Parathyroid adenoma (tissue), 2 donors: ENCODE data around the gene DDX59.
A peak's percentile ranks its signal among the peaks of the same experiment; 100 is the strongest.

Source experiments
- H2AFZ ChIP-seq: fragments of 300-600 bp; sonication (generic); one replicate; pipeline ENCODE4 v1.7.0; 2017; ENCODE audit warnings: antibody characterized with exemption, mild to moderate bottlenecking
- H3K27ac ChIP-seq: fragments of 300-600 bp; sonication (generic); one replicate; pipeline ENCODE4 v1.7.0; 2017
- H3K27me3 ChIP-seq: fragments of 300-600 bp; sonication (generic); one replicate; pipeline ENCODE4 v1.7.0; 2017; ENCODE audit warnings: low read length; ENCODE audit not compliant: control insufficient read depth, insufficient read depth
- H3K36me3 ChIP-seq: fragments of 300-600 bp; sonication (generic); one replicate; pipeline ENCODE4 v1.7.0; 2017; ENCODE audit warnings: low read length; ENCODE audit not compliant: control insufficient read depth, insufficient read depth
- H3K4me1 ChIP-seq: fragments of 300-600 bp; sonication (generic); one replicate; pipeline ENCODE4 v1.7.0; 2017; ENCODE audit warnings: control low read depth
- H3K4me2 ChIP-seq: fragments of 300-600 bp; sonication (generic); one replicate; pipeline ENCODE4 v1.7.0; 2017; ENCODE audit warnings: low read length
- H3K4me3 ChIP-seq: fragments of 300-600 bp; sonication (generic); one replicate; pipeline ENCODE4 v1.7.0; 2017; ENCODE audit warnings: low read depth, low read length
- H3K79me2 ChIP-seq: fragments of 300-600 bp; sonication (generic); one replicate; pipeline ENCODE4 v1.7.0; 2017; ENCODE audit warnings: control low read depth
- H3K9ac ChIP-seq: fragments of 300-600 bp; sonication (generic); one replicate; pipeline ENCODE4 v1.7.0; 2017; ENCODE audit warnings: mild to moderate bottlenecking
- H3K9me3 ChIP-seq: fragments of 300-600 bp; sonication (generic); one replicate; pipeline ENCODE4 v1.7.0; 2017; ENCODE audit warnings: low read length; ENCODE audit not compliant: control insufficient read depth
- CTCF ChIP-seq: fragments of 300-600 bp; sonication (generic); IDR thresholded peaks from one replicate; pipeline ENCODE4 v1.7.0; 2017; ENCODE audit warnings: antibody characterized with exemption, mild to moderate bottlenecking
- donor health status: primary hyperparathyroidism.

DDX59 gene

GRCh38 chr1:200620273-200621131 is 49.2 kb downstream of the DDX59 start, which contains the start of gene KIF14:
TSS of gene KIF14 (minus strand) at chr1:200620751. CDS start at chr1:200618723, 2,028 bp downstream.
- no peak for TF ChIP-seq CTCF
- no peaks in the 10 kb centered on the region for H3K79me2 ChIP-seq
- H3K27me3 ChIP-seq, result no peaks in the 10 kb centered on the region
- no peaks in the 10 kb centered on the region for H3K36me3 ChIP-seq
- peak within 1 kb of the TSS; percentile 24 for H3K27ac ChIP-seq
- no peak within 1 kb of the TSS for H3K9ac ChIP-seq
- peak within 1 kb of the TSS; percentile 61 for H3K4me3 ChIP-seq
- H3K9me3 ChIP-seq, result no peaks in the 10 kb centered on the region
- H3K4me2 ChIP-seq, result peak within 1 kb of the TSS; percentile 57
- no peaks in the 10 kb centered on the region for H3K4me1 ChIP-seq
- peak within 1 kb of the TSS; percentile 93 for H2AFZ ChIP-seq

GRCh38 chr1:200619894-200620272 is 49.8 kb downstream of the DDX59 start:
- Histone ChIP-seq H2AFZ (peak overlapping the region; percentile 93), H3K36me3 (no peaks in the 10 kb centered on the region), H3K4me1 (no peaks in the 10 kb centered on the region), H3K4me3 (no peak overlapping the region), H3K27ac (no peak overlapping the region), H3K27me3 (no peaks in the 10 kb centered on the region), H3K9ac (no peak overlapping the region), H3K79me2 (no peaks in the 10 kb centered on the region), H3K9me3 (no peaks in the 10 kb centered on the region), H3K4me2 (peak overlapping the region; percentile 57)
- TF ChIP-seq CTCF, result no peak

DNA sequence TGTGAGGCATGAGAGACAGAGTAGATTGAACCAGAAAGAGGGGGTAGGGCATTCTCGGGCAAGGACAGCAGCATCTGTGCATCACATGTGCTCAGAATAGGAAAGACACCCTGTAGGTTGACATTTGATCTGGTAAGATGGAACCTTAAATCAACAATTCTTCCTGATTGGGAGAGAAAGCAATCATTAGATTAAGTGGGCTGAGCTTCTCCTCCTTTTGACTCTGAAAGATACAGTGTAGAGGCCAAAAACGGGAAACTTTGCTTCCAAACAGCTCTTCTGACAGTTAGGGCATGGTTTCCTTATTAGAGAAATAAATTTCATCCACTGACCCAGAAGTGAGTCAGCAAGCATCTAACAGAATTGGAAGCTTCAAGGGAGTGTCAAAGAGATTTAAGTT is 58.9 kb downstream of the DDX59 start:
- H2AFZ ChIP-seq, result no peak overlapping the region

DNA sequence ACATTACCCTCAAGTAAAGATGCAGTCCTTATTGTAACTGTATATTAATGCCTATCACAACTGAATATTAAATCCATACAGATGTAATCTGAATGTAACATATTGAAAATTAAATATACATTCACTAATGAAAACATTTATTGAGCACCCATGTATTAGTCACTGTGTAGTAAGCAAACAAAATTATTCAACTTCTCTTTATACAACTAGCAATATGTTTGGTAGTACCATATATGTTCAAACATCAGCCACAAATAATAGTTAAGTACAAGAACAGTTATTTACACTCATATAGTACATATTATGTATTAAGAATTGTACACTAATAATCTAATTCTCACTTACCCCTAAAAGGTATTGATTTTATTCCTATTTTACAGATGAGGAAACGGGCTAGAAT is 67.1 kb downstream of the DDX59 start:
- Histone ChIP-seq H2AFZ (no peak overlapping the region), H3K79me2 (no peaks in the 10 kb centered on the region), H3K4me1 (no peaks in the 10 kb centered on the region), H3K27ac (no peak overlapping the region), H3K27me3 (no peaks in the 10 kb centered on the region), H3K9ac (no peak overlapping the region), H3K36me3 (no peaks in the 10 kb centered on the region), H3K9me3 (no peaks in the 10 kb centered on the region), H3K4me3 (no peak overlapping the region), H3K4me2 (no peak overlapping the region)
- no peak for TF ChIP-seq CTCF

More for the DNA sequence above, 58.9 kb downstream of the DDX59 start:
- Histone ChIP-seq H3K4me1 (no peaks in the 10 kb centered on the region), H3K9me3 (no peaks in the 10 kb centered on the region), H3K79me2 (no peaks in the 10 kb centered on the region), H3K27me3 (no peaks in the 10 kb centered on the region), H3K4me2 (no peak overlapping the region), H3K36me3 (no peaks in the 10 kb centered on the region), H3K4me3 (no peak overlapping the region), H3K9ac (no peak overlapping the region), H3K27ac (no peak overlapping the region)
- no peak for TF ChIP-seq CTCF
